Esophagus muscularis mucosa (tissue), 4 donors: ENCODE measurements around the gene ZFC3H1. TPM values are rescaled to one million over a fixed set of nuclear protein-coding genes. Genes with fewer than 3 reads are reported as not detected.

ENCODE experiments used
- DNase-seq: peaks from one replicate; pipeline ENCODE4 v3.0.0-alpha.2; 2017; ENCODE audit errors: extremely low spot score
- H3K27ac ChIP-seq, 4 donors: fragments of 200-600 bp; sonication (generic); replicated peaks in 1 of 4; 1 replicate in 3 of 4; 2 replicates in 1 of 4; pipeline ENCODE4 v1.5.1; 2016 to 2019; ENCODE audit warnings: mild to moderate bottlenecking in 1 of 4
- H3K27me3 ChIP-seq, 4 donors: fragments of 200-600 bp; sonication (generic); one replicate each; pipeline versions ENCODE4 v1.5.1 to v1.6.0; 2016 to 2019
- H3K36me3 ChIP-seq, 4 donors: fragments of 200-600 bp; sonication (generic); one replicate each; pipeline ENCODE4 v1.5.1; 2016 to 2019
- H3K4me1 ChIP-seq, 4 donors: fragments of 200-600 bp; sonication (generic); one replicate each; pipeline ENCODE4 v1.5.1; 2016 to 2019
- H3K4me3 ChIP-seq, 4 donors: fragments of 200-600 bp; sonication (generic); 1 replicate in 2 of 4; 2 replicates in 2 of 4; pipeline ENCODE4 v1.5.1; 2016 to 2019; ENCODE audit warnings: mild to moderate bottlenecking in 4 of 4, moderate library complexity in 1 of 4
- H3K9me3 ChIP-seq, 4 donors: fragments of 200-600 bp; sonication (generic); 1 replicate in 3 of 4; 2 replicates in 1 of 4; pipeline ENCODE4 v1.5.1; 2016 to 2019
- EP300 ChIP-seq: sonication (generic); formaldehyde crosslinking; IDR thresholded peaks from one replicate; pipeline ENCODE4 v1.6.1; 2017; ENCODE audit warnings: antibody characterized with exemption
- POLR2A ChIP-seq: fragments of 450-650 bp; IDR thresholded peaks from one replicate; pipeline ENCODE4 v1.6.1; 2017; ENCODE audit warnings: antibody characterized with exemption, moderate library complexity, mild to moderate bottlenecking, low read depth
- POLR2AphosphoS5 ChIP-seq, 2 donors: sonication (generic); formaldehyde crosslinking; IDR thresholded peaks; one replicate each; pipeline ENCODE4 v1.6.1; 2017; ENCODE audit warnings: antibody characterized with exemption in 2 of 2
- WGBS: methylation state at CpG from one replicate; pipeline ENCODE4 v1.1.5; 2018; 5-methylcytosine and 5-hydroxymethylcytosine counted together
- intact Hi-C: fragments of 100-400 bp; cut with DNase I; formaldehyde crosslinking; loops from one replicate; pipeline ENCODE4 v1.15.1; 2023
- total RNA-seq, 4 donors: library from RNA; depleted of rRNA; stranded (reverse); fragments of >200 nt; gene quantifications; one replicate each; pipeline versions ENCODE4 v1.1.0 to v1.2.1, GENCODE V29; 2016
- TF ChIP-seq, protein P1 (sequence below), 3 experiments: fragments of 200-600 bp in 2 of 3; fragments of 450-650 bp in 1 of 3; sonication (generic) in 2 of 3; IDR thresholded peaks; one replicate each; pipeline ENCODE4 v1.5.1; 2017 to 2019; ENCODE audit warnings: antibody characterized with exemption in 3 of 3, mild to moderate bottlenecking in 2 of 3, moderate library complexity in 1 of 3

Gene ZFC3H1
- total RNA-seq, 4 donors from 2014 or later: 19.4 to 44.0 (median 25.9) TPM

DNA sequence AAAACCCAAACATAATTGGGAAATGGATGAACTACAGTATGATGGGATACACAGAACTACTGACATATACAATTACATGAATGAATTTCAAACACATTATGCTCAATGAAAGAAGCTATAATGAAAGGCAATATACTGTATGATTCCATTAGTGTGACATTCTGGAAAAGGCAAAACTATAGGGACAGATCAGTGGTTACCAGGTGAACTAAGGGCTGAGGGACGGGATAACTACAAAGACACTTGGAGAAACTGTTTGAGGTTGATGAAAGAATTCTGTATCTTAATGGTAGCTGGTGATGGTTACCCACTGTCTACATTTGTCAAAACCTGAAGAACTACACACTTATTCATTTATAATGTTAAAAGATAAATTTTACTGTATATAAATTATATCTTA, 7.7 kb downstream of the ZFC3H1 start:
- WGBS: 96% methylated on average over 1 of the region's 1 CpG
- Histone ChIP-seq H3K9me3 (no peaks in the 10 kb centered on the region), H3K4me3 (no peak overlapping the region), H3K36me3 (peaks cover 10 to 69% (median 47%) of the 10 kb centered on the region in 4 donors), H3K27ac (no peak overlapping the region), H3K4me1 (peaks cover 5 to 35% (median 29%) of the 10 kb centered on the region in 4 donors), H3K27me3 (no peaks in the 10 kb centered on the region)
- DNase-seq: no peak
- intact Hi-C loops: no loop called here
- TF ChIP-seq POLR2AphosphoS5 (IDR thresholded peaks at IDR 0.05) (no peak), POLR2A (no peak), EP300 (no peak)
- TF ChIP-seq, protein P1, sequence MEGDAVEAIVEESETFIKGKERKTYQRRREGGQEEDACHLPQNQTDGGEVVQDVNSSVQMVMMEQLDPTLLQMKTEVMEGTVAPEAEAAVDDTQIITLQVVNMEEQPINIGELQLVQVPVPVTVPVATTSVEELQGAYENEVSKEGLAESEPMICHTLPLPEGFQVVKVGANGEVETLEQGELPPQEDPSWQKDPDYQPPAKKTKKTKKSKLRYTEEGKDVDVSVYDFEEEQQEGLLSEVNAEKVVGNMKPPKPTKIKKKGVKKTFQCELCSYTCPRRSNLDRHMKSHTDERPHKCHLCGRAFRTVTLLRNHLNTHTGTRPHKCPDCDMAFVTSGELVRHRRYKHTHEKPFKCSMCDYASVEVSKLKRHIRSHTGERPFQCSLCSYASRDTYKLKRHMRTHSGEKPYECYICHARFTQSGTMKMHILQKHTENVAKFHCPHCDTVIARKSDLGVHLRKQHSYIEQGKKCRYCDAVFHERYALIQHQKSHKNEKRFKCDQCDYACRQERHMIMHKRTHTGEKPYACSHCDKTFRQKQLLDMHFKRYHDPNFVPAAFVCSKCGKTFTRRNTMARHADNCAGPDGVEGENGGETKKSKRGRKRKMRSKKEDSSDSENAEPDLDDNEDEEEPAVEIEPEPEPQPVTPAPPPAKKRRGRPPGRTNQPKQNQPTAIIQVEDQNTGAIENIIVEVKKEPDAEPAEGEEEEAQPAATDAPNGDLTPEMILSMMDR (IDR thresholded peaks at IDR 0.05): no peak

DNA sequence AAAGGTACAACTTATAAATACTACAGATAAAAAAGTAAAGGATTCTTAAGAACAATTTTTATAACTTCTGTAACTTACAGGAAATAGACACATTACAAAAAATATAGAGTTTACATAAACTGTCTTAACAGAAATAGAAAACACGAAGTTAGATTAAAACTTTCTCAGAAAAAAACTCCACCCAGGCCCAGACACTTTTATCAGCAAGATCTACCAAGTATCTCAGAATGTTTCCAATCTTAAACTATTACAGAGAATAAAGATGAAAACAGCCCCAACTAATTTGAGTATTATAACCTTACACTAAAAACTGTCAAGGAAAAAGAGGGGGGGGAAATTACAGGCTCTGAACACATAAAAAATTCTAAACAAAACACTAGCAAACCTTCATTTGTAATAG, 8.2 kb downstream of the ZFC3H1 start:
- Histone ChIP-seq H3K4me3 (no peak overlapping the region), H3K4me1 (peaks cover under 1 to 33% (median 27%) of the 10 kb centered on the region in 4 donors), H3K27me3 (no peaks in the 10 kb centered on the region), H3K27ac (no peak overlapping the region), H3K36me3 (peaks cover 10 to 69% (median 47%) of the 10 kb centered on the region in 4 donors), H3K9me3 (no peaks in the 10 kb centered on the region)
- no peak for DNase-seq
- intact Hi-C loops: no loop called here
- WGBS: 53% methylated on average over 1 of the region's 1 CpG
- no peak for TF ChIP-seq POLR2AphosphoS5 (IDR thresholded peaks at IDR 0.05)
- no peak for TF ChIP-seq POLR2A
- TF ChIP-seq EP300: no peak
- TF ChIP-seq, protein P1 (IDR thresholded peaks at IDR 0.05): no peak

DNA sequence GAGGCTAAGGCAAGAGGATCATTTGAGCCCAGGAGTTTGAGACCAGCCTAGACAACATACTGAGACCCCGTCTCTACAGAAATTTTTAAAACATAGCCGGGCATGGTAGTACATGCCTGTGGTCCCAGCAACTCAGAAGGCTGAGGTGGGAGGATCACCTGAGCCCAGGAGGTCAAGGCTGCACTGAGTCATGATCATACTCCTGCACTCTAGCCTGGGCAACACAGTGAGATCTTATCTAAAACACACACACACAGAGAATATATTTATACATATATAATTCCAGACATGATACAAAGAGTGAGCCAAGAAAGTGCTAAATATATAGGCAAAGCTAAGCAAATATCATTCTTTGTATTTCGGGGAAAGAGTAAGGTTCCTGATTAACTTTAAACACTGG, 9.4 kb downstream of the ZFC3H1 start:
- no peak for DNase-seq
- H3K27ac ChIP-seq: no peak overlapping the region
- H3K4me1 ChIP-seq: peaks cover 0 to 28% (median 19%) of the 10 kb centered on the region in 4 donors
- no peaks in the 10 kb centered on the region for H3K27me3 ChIP-seq
- peaks cover 10 to 62% (median 40%) of the 10 kb centered on the region in 4 donors for H3K36me3 ChIP-seq
- H3K4me3 ChIP-seq: no peak overlapping the region
- no peaks in the 10 kb centered on the region for H3K9me3 ChIP-seq
- 93% methylated on average over 3 of the region's 3 CpGs for WGBS
- TF ChIP-seq, protein P1 (IDR thresholded peaks at IDR 0.05): no peak
- TF ChIP-seq POLR2AphosphoS5 (IDR thresholded peaks at IDR 0.05) (no peak), POLR2A (no peak), EP300 (no peak)
- intact Hi-C loops: no loop called here

DNA sequence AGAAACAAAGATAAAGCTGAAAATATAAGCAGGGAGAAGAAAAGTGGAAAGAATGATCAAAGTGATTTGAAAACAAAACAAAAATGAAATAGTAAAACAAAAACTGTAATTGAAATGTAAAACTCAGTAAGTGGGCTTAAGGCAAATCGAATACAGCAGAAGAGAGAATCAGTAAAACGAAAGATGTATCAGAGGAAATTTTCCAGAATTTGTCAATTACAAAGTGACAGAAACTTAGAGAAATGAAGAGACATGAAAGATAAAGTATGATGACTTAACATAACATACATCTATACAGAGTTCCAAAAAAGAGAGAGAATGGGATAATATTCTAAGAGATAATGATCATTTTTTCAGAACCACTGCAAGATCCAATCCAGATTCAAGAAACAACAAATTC, 10.5 kb downstream of the ZFC3H1 start:
- WGBS: 96% methylated on average over 2 of the region's 2 CpGs
- Histone ChIP-seq H3K4me3 (no peak overlapping the region), H3K36me3 (peaks cover 5 to 52% (median 29%) of the 10 kb centered on the region in 4 donors), H3K4me1 (peaks cover 0 to 30% (median 19%) of the 10 kb centered on the region in 4 donors), H3K27ac (no peak overlapping the region), H3K27me3 (no peaks in the 10 kb centered on the region), H3K9me3 (no peaks in the 10 kb centered on the region)
- DNase-seq: no peak
- intact Hi-C loops: no loop called here
- TF ChIP-seq POLR2A (no peak), EP300 (no peak), POLR2AphosphoS5 (IDR thresholded peaks at IDR 0.05) (no peak)
- TF ChIP-seq, protein P1 (IDR thresholded peaks at IDR 0.05): no peak

DNA sequence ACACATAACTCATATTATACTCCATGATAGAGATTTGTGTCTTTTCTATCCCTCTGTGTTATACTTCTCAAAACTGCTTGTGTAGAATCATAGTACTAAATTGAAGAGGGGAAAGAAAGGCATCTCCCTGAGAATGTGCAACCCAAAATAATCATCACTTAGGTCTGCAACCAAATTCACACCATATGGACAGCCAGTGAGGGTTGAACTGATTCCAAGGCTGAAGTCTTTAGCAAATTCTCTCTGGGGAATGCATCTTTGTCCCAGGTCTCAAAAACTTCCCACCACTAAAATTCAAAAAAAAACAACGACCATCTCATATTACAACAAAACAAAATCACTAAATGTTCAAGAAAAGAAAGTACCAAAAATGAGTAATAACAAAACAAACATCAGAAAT, 11.0 kb downstream of the ZFC3H1 start:
- Histone ChIP-seq H3K9me3 (no peaks in the 10 kb centered on the region), H3K36me3 (peaks cover 0 to 47% (median 26%) of the 10 kb centered on the region in 4 donors), H3K4me1 (peaks cover 0 to 30% (median 19%) of the 10 kb centered on the region in 4 donors), H3K27me3 (no peaks in the 10 kb centered on the region), H3K4me3 (no peak overlapping the region), H3K27ac (no peak overlapping the region)
- intact Hi-C loops: no loop called here
- DNase-seq: no peak
- 91% methylated on average over 1 of the region's 1 CpG for WGBS
- no peak for TF ChIP-seq POLR2AphosphoS5 (IDR thresholded peaks at IDR 0.05)
- TF ChIP-seq, protein P1 (IDR thresholded peaks at IDR 0.05): no peak
- no peak for TF ChIP-seq POLR2A
- no peak for TF ChIP-seq EP300
